ENCODE results near the gene FLRT1.

Gene FLRT1

DNA sequence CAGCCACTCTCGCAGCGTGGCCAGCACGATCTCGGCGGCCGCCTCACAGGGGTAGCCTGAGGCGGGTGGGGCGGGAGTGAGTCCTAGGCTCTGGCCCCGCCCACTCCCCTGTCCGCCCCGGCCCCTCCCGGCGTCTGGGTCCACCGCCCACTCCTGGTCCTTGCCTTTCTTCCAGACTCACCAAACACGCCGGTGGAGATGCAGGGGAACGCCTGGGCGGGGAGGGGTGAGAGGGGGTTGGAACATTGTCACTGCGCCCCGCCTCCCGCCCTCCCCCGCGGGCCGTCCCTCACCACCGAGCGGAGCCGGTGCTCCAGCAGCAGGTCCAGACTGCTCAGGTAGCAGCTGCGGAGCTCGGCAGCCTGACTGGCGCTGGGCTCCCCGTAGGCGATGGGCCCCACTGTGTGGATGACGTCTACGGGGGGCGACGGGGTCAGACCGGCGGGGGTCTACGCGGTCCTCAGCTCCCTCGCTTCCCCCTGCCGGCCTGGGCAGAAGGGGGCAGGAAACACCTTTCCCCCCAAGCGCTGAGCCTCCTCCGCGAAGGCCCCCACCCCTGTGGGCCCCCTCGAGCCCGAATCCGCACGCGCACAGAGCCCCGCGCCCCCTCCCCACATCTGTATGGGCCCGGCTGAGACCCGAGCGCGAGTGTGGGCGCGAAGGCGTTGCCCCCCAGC, 36.2 kb upstream of the FLRT1 start:
- TF ChIP-seq, protein P1, sequence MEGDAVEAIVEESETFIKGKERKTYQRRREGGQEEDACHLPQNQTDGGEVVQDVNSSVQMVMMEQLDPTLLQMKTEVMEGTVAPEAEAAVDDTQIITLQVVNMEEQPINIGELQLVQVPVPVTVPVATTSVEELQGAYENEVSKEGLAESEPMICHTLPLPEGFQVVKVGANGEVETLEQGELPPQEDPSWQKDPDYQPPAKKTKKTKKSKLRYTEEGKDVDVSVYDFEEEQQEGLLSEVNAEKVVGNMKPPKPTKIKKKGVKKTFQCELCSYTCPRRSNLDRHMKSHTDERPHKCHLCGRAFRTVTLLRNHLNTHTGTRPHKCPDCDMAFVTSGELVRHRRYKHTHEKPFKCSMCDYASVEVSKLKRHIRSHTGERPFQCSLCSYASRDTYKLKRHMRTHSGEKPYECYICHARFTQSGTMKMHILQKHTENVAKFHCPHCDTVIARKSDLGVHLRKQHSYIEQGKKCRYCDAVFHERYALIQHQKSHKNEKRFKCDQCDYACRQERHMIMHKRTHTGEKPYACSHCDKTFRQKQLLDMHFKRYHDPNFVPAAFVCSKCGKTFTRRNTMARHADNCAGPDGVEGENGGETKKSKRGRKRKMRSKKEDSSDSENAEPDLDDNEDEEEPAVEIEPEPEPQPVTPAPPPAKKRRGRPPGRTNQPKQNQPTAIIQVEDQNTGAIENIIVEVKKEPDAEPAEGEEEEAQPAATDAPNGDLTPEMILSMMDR (IDR thresholded peaks at IDR 0.05) = no peak
- Histone ChIP-seq H3K9me3 (no peaks in the 10 kb centered on the region), H3K36me3 (peaks cover 47% of the 10 kb centered on the region), H3K27me3 (peaks cover 64% of the 10 kb centered on the region), H3K4me1 (ENCODE audit: control insufficient read depth in 1 of 2, insufficient read depth in 1 of 2, low read depth in 1 of 2, low read length in 1 of 2) (peaks cover 28 to 36% of the 10 kb centered on the region in 2 experiments), H3K27ac (no peak overlapping the region), H3K4me3 (ENCODE audit: low read depth in 1 of 2, low read length in 1 of 2) (peak overlapping the region; percentile 53 to 60)

DNA sequence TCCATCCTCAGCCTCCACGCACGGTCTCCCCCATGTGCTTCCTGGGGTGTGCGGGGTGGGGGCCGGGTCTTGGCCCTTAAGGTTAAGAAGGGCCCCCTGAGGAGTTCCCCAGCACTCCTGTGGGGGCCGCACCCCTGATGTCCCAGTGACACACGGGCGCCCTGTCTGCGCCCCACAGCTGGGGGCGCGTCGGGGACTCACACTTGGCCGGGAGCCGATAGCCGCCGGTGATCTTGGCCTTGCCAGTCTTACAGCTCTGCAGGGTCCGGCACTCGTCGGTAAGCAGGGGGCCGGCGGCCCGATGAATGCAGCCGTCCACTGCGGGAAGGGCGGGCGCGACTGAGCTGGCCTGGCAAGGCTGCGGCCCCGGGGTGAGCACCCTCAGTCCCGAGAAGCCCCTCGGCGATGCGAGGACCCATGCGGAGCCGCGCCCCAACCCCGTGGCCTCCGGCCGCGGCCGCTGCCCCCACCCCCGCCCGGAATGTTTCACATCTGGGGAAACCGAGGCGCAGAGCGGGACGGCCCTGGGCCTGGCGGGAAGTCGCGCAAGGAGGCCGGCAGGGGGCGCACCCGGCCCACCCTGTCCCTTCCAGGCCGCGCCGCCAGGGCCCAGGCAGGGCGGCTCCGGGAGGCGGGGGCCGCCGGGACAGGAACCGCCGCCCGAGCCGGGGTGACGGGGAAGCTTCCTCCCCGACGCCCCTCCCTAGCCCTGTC, 35.5 kb upstream of the FLRT1 start:
- TF ChIP-seq, protein P1 (IDR thresholded peaks at IDR 0.05) = peak; percentile 70
- Histone ChIP-seq H3K27me3 (peaks cover 71% of the 10 kb centered on the region), H3K9me3 (no peaks in the 10 kb centered on the region), H3K4me3 (ENCODE audit: low read depth in 1 of 2, low read length in 1 of 2) (peak overlapping the region; percentile 29 to 60), H3K27ac (no peak overlapping the region), H3K4me1 (ENCODE audit: control insufficient read depth in 1 of 2, insufficient read depth in 1 of 2, low read depth in 1 of 2, low read length in 1 of 2) (peaks cover 28 to 36% of the 10 kb centered on the region in 2 experiments), H3K36me3 (peaks cover 40% of the 10 kb centered on the region)

DNA sequence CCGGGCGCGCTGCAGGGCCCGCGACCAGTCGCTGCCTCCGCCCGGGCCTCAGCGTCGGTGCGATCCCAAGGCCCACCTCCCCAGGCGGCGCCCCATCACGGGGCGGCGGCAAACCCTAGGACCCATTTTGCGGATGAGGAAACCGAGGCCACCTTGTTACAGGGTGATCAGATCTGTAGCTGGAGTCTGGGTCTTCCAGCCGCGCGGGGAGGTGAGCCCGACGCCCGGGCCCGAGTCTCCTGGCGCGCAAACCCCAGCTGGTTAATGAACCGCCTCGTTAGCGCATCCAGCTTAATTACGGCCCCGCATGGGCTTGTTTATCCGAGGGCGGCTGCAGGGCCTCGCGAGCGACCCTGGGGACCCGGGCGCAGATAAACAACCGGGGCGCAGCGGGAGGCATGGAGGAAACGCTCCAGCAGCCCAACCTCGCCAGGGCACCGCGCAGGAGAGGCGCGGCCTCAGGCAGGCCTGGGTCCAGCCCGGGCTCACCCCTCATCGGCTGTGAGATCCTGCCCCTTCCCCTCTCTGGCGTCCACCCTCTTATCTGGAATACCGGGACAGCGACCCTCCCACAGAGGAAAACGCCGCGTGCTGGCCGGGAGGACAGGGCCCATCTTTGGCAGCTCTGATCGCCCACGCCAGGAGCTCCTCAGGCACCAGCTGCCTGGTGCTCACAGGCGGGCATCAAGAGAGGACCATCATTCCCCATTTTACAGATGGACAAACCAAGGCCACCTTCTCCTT, 34.8 kb upstream of the FLRT1 start:
- no peak overlapping the region for H3K27ac ChIP-seq
- peaks cover 78% of the 10 kb centered on the region for H3K27me3 ChIP-seq
- peak overlapping the region; percentile 29 to 60 for H3K4me3 ChIP-seq (ENCODE audit: low read depth in 1 of 2, low read length in 1 of 2)
- TF ChIP-seq, protein P1 (IDR thresholded peaks at IDR 0.05) = no peak
- peaks cover 28 to 36% of the 10 kb centered on the region in 2 experiments for H3K4me1 ChIP-seq (ENCODE audit: control insufficient read depth in 1 of 2, insufficient read depth in 1 of 2, low read depth in 1 of 2, low read length in 1 of 2)
- H3K36me3 ChIP-seq = peaks cover 33% of the 10 kb centered on the region
- H3K9me3 ChIP-seq = no peaks in the 10 kb centered on the region

DNA sequence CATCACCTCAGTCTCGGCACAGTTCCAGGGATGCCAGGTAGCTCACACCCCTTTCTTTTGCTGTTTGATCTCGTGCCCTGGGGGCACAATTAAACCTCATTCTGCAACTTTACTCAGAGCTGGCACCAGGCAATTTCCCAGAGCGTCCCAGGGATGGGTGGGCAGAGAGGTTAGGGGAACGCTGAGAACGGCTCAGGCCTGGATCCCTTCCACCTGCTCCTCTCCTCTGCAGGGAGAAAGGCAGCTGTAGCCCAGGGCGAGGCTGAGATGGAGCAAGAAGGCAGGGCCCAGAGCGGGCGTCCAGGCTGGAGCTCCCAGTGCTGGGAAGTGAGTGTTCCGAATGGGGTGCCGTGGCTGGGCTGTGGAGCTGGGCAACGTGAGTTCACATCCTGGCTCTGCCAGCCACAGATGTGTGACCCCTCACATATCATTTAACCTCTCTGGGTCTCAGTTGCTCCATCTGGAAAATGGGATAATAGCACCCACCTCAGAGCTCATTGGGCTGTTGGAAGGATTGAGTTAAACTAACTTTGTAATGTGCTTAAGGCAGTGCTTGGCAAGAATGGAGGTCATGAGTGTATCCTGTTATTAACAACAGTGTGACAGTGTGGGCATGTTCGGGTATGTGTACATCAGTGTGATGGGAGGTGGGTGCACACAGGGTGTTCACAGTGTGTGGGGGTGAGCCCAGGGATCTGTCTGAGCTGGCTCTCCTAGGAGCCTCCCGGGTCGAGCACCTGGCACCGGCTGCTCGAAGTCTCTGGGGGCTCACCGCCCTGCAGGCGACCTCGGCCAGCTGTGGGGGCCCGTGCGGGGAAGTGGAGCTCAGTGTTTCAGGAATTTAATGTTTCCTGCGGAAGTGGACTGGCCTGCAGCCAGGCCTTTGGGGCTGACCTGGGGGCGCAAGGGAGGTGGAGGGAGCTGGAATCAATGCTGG, 34.0 kb upstream of the FLRT1 start:
- H3K4me1 ChIP-seq (ENCODE audit: control insufficient read depth in 1 of 2, insufficient read depth in 1 of 2, low read depth in 1 of 2, low read length in 1 of 2) = peaks cover 28 to 37% of the 10 kb centered on the region in 2 experiments
- H3K4me3 ChIP-seq (ENCODE audit: low read depth in 1 of 2, low read length in 1 of 2) = no peak overlapping the region
- no peak overlapping the region for H3K27ac ChIP-seq
- TF ChIP-seq, protein P1 (IDR thresholded peaks at IDR 0.05) = no peak
- H3K9me3 ChIP-seq = no peaks in the 10 kb centered on the region
- H3K36me3 ChIP-seq = peaks cover 25% of the 10 kb centered on the region
- peaks cover 87% of the 10 kb centered on the region for H3K27me3 ChIP-seq

All from neutrophil (primary cell).